ENCODE results near the gene ZNF784. TPM values are rescaled to one million over a fixed set of nuclear protein-coding genes. Genes with fewer than 3 reads are reported as not detected.

ZNF784 gene
- total and polyA plus RNA-seq, 2 of the 13 experiments (the other 11 are each of a cell fraction or from before 2014, with no cell fraction given): 4.1 to 4.2 TPM

GRCh38 chr19:55605637-55606470, 18.5 kb downstream of the ZNF784 start, which contains the start of gene ZNF865 (continued):
- TF ChIP-seq ARNTL (CRISPR knock-in tag; IDR thresholded peaks at IDR 0.05) (no peak), ZNF775 (CRISPR knock-in tag; IDR thresholded peaks at IDR 0.05; ENCODE audit: borderline replicate concordance) (no peak), ZNF280D (CRISPR knock-in tag; IDR thresholded peaks at IDR 0.05) (0 out of 2 replicates have a peak, but pooled peaks have one; percentile 23), ZNF800 (CRISPR knock-in tag; IDR thresholded peaks at IDR 0.05) (no peak), HOXA3 (CRISPR knock-in tag; IDR thresholded peaks at IDR 0.05) (peak; percentile 30; the same call in 1 of the 2 replicates), GABPA (IDR thresholded peaks at IDR 0.05; ENCODE audit: low read depth, low read length) (no peak), GABPA (CRISPR knock-in tag; IDR thresholded peaks at IDR 0.05; ENCODE audit: low read depth) (peak; percentile 57), DPF2 (CRISPR knock-in tag; IDR thresholded peaks at IDR 0.05; ENCODE audit: borderline replicate concordance, low read depth) (no peak), MXI1 (IDR thresholded peaks at IDR 0.05; ENCODE audit: borderline replicate concordance, low read depth, low read length) (no peak), ZNF337 (CRISPR knock-in tag; IDR thresholded peaks at IDR 0.05; ENCODE audit: borderline replicate concordance, low read depth) (no peak), HNRNPK (IDR thresholded peaks at IDR 0.05; ENCODE audit: low read depth, low read length, poor library complexity, severe bottlenecking) (no peak), ZFP1 (CRISPR knock-in tag; IDR thresholded peaks at IDR 0.05) (no peak), RBFOX2 (IDR thresholded peaks at IDR 0.05; ENCODE audit: low read depth, low read length) (peak; percentile 60; the same call in 1 of the 2 replicates)
- TF ChIP-seq, protein P1, sequence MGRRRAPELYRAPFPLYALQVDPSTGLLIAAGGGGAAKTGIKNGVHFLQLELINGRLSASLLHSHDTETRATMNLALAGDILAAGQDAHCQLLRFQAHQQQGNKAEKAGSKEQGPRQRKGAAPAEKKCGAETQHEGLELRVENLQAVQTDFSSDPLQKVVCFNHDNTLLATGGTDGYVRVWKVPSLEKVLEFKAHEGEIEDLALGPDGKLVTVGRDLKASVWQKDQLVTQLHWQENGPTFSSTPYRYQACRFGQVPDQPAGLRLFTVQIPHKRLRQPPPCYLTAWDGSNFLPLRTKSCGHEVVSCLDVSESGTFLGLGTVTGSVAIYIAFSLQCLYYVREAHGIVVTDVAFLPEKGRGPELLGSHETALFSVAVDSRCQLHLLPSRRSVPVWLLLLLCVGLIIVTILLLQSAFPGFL (CRISPR knock-in tag; IDR thresholded peaks at IDR 0.05): no peak
- TF ChIP-seq, protein P2, sequence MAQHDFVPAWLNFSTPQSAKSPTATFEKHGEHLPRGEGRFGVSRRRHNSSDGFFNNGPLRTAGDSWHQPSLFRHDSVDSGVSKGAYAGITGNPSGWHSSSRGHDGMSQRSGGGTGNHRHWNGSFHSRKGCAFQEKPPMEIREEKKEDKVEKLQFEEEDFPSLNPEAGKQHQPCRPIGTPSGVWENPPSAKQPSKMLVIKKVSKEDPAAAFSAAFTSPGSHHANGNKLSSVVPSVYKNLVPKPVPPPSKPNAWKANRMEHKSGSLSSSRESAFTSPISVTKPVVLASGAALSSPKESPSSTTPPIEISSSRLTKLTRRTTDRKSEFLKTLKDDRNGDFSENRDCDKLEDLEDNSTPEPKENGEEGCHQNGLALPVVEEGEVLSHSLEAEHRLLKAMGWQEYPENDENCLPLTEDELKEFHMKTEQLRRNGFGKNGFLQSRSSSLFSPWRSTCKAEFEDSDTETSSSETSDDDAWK (CRISPR knock-in tag; IDR thresholded peaks at IDR 0.05): no peak
- TF ChIP-seq, protein P3, sequence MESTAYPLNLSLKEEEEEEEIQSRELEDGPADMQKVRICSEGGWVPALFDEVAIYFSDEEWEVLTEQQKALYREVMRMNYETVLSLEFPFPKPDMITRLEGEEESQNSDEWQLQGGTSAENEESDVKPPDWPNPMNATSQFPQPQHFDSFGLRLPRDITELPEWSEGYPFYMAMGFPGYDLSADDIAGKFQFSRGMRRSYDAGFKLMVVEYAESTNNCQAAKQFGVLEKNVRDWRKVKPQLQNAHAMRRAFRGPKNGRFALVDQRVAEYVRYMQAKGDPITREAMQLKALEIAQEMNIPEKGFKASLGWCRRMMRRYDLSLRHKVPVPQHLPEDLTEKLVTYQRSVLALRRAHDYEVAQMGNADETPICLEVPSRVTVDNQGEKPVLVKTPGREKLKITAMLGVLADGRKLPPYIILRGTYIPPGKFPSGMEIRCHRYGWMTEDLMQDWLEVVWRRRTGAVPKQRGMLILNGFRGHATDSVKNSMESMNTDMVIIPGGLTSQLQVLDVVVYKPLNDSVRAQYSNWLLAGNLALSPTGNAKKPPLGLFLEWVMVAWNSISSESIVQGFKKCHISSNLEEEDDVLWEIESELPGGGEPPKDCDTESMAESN (CRISPR knock-in tag; conservative IDR thresholded peaks at IDR 0.05): 0 out of 2 replicates have a peak, but pooled peaks have one; percentile 33
- TF ChIP-seq, protein P4, sequence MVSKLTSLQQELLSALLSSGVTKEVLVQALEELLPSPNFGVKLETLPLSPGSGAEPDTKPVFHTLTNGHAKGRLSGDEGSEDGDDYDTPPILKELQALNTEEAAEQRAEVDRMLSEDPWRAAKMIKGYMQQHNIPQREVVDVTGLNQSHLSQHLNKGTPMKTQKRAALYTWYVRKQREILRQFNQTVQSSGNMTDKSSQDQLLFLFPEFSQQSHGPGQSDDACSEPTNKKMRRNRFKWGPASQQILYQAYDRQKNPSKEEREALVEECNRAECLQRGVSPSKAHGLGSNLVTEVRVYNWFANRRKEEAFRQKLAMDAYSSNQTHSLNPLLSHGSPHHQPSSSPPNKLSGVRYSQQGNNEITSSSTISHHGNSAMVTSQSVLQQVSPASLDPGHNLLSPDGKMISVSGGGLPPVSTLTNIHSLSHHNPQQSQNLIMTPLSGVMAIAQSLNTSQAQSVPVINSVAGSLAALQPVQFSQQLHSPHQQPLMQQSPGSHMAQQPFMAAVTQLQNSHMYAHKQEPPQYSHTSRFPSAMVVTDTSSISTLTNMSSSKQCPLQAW (CRISPR knock-in tag; IDR thresholded peaks at IDR 0.05): no peak

All from HepG2 (cell line).